Measurements from ENCODE around the gene ZBTB7B.
"Not testable (repeated sequence)": the region's sequence is repeated elsewhere in the genome, so short reads cannot be mapped to it uniquely, and the experiment has no call there.

The ZBTB7B gene

DNA sequence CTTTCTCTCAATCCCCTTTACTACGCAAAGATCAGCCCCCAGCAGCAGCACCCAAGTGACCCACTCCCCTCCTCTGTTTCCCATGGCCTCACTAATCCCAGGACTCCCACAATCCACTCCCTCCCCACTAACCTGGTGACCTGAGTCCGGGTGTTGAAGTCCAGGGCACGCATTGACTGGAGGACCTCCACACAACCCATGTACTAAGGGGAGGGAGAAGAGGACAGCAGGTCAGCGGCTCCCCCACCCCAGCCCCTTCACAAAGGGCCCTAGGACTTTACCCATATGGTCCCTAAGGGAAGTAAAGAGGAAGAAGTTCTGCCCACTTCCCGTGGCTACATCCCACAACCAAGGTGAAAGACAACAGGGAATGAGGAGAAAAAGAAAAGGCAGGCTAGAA, 33.4 kb upstream of the ZBTB7B start:
- DNase-seq, result no peak

DNA sequence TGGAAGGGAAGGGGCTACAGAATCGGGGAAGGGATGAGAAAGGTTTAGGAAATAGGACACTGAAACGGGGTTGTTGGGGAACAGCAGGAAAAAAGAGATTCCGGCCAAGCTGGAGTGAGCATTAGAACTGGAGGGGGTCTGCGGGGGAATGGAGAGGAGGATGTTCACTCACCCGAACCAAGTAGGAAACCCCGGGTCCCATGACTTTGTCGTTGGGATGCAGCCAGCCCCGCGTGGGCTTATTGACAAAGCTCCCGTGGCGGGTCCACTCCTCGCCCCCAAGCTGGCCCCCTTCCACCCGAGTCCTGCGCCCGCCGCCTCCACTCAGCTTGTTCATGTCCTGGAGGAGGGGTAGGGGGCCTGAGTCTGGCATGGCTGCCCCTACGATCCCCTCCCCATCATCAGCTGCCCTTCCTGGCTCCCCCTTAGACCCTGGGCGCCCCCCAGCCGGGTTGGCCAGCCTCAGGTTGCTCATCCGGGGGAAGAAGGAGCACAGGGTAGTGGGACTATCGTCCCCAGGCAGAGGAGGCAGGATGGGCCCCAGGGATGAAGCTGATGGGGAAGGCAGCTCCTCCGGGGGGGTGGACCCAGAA, 32.6 kb upstream of the ZBTB7B start:
- DNase-seq, result no peak

DNA sequence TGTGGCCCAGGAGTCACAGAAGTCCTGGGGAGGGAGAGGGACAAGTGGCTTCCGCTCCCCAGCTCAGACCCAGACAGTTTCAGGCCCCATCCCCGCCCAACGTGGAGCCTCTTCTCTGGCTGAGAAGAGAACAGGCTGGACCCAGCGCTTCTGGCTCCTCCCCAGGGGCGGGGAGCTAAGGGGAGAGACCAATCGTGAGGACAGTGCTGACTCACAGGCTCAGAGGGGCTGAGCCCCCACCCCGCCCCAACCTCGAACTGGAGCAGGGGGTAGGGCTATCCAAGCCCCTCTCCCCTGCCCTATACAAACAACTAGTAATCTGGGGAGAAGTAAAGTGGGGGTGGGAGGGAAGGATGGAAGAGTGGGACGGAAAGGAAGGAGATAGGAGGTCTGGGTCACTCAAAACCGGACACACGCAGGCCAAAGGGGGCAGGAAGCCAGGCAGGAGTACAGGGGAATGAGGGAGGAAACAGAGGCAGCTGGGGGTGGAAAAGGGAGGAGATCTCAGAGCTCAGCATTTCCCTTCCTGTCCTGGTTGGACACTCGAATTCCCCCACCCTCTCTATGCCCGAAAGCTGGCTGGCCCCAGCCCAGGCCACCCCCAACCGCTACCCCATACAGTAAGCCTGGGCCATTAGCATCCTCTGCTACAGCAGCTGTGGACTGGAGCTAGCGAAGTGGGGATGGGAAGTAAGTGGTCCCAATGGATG, 31.8 kb upstream of the ZBTB7B start, which contains the start of gene SHC1:
TSS of gene SHC1 (minus strand) at position 117 of the 710 bp plus-strand sequence. CDS start 221 bp downstream, outside the sequence.
- peak; percentile 97 for DNase-seq

DNA sequence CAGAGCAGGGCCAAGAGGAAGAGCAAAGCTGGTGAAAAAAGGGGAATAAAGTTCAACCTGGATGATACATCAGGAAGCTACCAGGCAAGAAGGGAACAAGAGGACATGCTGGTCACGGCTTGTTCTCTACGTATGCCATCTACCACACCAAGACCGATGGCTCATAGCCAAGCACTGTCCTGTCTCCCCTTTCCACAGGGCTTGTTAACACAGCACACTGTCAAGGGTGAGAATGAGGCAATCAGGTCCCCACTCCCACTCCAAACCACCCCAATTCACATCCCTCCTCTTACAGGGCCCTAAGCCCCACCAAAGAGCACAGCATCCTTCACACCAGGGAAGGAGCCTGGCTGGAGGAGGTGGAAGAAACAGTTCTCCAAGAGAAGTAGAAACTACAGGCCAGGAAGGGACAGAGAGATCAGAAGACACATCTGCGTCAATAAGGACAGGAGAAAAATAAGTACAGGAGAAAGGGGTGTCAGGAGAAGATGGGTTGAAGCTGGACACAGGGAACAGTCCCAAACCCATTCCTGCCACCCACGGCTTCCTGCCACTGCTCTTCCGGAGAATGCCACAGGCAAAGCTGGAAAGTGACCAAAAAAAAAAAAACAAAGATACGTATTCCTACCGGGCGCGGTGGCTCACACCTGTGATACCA, 31.1 kb upstream of the ZBTB7B start:
- DNase-seq, result no peak

DNA sequence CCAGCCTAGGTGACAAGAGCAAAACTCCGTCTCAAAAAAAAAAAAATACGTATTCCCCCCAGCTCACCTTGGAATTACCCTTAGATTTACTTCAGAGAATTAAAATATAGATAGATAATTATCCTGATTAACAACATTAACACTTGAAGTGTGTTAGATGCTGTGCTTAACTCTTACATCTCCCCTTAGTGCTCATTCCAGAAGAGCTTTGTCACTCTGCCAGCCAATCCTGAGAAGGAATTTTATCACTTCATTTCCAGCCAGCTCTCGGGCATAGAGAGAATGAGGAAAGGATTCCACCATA, 30.4 kb upstream of the ZBTB7B start:
- no peak for DNase-seq

DNA sequence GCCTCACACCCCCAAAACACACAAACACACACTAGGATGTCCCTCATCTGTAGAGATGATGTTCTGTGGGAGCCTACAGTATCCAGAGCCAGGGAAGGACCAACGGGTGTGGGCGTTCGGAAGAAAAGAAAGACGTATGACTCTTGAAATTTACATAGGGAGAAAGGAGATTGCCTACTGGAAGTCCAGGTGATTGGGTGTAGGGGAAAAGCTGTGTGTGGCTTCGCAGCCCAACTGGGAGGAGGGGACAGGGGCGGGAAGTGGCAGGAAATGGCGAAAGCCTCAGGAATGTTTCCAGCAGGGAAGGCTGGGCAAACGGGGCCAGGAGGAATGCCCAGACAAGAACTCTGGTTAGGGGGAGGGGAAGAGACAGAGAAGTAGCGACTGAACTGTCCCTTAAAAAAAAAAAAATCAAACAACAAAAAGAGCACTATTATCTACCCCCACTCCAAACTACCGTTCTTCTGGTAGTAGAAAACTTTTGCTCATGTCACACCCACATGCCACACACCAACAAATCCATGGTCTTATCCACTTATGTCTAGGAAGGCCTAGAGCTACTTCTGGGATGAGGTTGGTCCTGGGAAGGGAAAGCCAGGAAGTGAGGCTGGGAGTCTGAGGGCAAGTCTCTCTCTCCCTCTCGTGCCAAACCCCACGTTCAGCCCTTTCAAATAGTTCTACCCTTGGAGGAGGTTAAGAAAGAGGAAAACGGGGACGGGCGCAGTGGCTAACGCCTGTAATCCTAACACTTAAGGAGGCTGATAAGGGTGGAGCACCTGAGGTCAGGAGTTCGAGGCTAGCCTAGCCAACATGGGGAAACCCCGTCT, 29.9 kb upstream of the ZBTB7B start:
- DNase-seq, result peak; percentile 99

DNA sequence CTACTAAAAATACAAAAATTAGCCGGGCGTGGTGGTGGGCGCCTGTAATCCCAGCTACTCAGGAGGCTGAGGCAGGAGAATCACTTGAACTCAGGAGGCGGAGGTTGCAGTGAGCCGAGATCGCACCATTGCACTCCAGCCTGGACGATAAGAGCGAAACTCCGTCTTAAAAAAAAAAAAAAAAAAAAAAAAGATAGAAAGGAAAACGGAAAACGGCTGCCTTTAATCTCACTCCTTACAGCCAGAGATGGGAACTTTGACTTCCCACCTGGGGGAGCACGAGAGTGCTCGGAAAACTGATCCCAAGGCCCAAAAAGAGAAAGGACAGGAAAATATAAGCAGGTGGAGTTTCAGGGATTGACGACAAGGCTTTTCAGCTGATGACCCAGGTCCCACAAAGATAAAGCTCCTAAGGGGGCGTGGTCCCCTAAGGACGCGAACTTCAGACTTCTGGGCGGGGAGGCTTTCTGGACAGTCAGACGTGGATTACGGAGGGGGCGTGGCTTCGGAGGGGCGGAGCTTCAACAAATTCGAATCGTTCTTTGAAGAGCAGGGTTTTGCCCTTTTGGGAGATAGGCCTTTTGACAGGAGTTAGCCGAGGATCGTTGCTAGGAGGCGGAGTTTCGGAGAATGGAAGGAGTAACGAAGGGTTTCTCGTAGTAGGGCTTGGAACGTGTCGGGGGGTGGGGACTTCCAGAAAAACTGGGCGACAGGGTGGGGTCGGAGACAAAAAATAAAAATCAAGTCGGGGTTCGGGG, 29.1 kb upstream of the ZBTB7B start:
- DNase-seq, result peak; percentile 99

DNA sequence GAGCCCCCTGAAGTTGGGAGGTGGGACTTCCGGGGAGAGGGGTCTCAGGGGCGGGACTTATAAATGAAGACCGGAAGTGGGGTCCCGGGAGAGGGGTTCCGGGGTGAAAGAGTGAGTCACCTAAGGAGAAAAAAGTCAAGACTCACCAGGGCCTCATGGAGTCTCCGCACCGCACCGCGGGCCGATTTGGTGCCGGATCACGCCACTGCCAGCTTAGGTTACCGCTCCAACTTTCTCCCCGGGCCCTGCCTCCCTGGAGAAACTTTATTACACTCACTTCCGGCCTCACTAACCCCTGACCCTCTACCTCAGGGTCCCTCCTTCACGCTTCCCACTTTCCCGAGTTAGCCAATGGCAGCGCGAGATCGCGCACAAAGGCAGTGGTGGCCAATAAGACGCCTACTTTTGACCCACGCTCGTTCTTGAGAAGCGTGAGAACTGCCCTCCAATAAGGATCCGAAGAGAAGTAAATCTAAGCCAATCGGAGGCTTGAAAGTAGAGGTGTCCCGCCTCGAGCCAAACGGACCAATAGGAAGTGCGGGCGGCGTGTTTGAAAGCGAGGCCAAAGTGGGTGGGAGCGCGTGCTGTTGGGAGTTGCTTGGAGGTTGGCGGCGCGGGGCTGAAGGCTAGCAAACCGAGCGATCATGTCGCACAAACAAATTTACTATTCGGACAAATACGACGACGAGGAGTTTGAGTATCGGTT, 28.3 kb upstream of the ZBTB7B start, which contains the start of gene CKS1B:
TSS of gene CKS1B (plus strand) at position 580 of the 706 bp plus-strand sequence. CDS start at position 645, 65 bp downstream.
- DNase-seq, result peak; percentile 100

DNA sequence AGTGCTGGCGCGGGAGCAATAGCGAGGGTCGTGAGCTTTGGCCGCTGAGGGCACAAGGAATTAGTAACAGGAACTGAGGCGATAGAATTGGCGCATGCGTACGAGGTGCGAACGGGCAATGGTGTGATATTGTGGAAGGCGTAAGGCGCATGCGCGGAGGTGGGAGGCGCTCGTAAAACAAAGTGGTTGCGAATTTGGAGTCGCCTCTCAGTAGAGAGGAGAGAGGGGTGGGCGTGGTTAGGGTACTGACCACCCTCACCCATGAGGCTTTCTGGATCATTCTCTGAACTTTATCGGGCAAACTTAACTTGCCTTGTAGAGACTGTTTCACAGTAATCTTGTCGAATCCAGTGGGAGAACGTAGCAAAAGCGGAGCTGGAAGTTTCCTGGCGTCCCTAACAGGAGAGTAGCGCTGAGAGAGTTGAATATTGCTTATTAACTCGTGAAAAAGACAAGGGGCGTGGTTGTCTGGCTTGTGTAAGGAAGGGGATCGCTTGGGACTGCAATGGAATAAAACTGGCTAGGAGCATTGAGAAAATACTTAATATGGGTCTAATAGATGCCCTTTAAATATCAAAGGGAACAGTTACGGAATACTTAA, 27.7 kb upstream of the ZBTB7B start:
- peak; percentile 97 for DNase-seq

DNA sequence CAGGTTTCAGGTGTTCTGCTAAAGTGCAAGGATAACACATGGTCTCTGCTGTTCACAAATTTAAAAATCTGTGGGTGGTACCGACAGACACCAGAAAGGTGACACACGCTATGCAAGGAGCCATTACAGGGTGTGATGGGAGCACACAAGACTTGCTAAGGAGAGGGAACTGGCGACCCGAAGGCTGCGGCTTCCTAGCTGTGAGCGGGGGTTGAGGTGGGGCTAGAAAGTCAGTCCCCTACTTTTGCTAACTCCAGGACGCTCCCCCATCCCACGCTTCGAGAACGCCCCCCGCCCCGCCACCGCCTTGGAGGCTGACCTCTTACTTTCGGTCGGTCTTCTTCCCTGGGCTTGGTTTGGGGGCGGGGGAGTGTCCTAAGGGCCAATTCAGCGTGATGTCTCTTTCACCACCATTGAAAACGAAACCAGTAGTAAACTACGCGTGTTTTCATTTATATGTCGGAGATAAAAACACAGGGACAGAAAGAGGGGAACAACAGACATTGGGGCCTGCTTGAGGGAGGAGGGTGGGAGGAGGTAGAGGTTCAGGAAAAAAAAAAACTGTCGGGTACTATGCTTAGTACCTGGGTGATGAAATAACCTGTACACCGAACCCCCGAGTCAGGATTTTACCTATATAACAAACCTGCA, 27.1 kb upstream of the ZBTB7B start:
- DNase-seq, result peak; percentile 68

DNA sequence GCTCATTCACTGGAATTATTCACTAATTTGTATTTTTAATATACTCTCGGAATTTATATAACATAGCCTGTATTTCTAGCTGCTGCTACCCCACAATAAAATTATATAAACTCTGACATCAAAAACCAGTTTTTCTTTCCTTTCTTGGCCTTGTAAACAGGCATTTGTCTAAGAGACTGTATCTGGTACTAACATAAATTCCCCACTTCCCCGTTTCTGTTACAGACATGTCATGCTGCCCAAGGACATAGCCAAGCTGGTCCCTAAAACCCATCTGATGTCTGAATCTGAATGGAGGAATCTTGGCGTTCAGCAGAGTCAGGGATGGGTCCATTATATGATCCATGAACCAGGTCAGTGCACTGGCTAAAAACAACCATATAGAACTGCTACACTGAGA, 24.8 kb upstream of the ZBTB7B start:
- not testable (repeated sequence) for DNase-seq

DNA sequence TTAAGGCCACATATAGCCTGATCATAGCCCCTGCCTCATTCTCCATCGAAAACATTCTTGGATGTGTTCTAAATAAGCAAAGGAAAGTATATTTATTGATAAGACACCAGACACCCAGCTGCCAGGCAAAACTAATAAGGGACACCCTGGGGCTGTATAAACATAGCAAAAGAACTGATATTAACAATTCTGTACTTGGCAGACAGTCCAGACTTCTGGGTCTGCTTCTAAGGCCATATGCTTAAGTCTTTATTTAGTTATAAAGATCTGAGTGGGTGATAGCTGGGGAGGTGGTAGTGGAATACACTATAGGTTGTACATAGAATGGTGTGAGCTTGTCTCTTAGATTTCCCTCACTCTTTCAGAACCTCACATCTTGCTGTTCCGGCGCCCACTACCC, 24.2 kb upstream of the ZBTB7B start:
- DNase-seq, result no peak

DNA sequence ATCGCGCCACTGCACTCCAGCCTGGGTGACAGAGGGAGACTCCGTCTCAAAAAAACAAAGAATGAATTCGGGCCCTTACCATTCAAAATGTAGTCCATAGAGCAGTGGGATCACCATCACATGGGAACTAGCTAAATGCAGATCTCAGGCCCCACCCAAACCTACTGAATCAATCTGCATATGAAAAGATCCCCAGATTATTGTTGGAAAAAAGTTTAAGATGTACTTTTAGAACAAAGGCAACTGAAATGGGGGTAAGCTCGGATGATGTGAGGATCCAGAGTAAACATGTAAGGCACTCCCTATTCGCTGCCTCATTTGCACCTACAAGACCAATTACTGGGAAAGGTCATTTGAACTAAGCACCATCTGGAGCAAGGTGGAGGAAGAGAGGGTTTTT, 20.3 kb upstream of the ZBTB7B start:
- no peak for DNase-seq

DNA sequence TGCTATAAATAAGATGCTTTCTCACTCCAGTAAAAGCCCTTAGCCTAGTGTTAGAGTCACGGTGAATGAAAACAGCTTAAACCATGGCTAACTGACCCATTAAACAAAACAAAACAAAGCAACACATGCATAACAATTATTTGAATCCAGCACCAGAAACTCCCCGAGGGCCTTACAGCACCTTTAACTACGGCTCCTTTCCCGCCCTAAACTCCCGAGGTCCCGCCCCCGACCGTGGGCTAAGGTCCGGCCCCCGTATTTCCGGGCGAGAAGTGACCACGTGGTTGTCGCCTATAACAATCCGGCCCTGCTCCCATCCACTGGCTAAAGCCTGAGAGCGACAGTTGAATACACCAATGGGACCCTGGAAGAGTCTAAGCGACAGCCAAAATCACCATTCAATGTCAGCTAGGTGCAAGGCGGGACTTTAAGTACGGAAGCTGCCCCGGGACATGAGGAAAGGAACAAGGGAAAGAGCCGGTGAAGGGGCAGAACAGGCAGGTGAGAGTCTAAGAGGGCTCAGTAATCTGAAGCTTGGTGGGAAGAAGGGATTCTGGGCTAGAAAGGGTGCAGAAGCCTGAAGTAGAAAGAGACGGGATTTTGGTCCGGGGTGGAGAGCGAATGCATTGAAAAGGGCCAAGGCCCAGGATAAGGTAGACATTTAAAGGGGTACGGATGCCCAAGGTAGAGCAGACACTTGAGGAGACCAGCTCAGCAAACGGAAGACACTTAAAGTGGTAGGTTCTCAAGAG, 19.5 kb upstream of the ZBTB7B start, which contains the start of gene FLAD1:
TSS of gene FLAD1 (plus strand) at position 448 of the 752 bp plus-strand sequence. CDS start 351 bp downstream, outside the sequence.
- peak; percentile 99 for DNase-seq

DNA sequence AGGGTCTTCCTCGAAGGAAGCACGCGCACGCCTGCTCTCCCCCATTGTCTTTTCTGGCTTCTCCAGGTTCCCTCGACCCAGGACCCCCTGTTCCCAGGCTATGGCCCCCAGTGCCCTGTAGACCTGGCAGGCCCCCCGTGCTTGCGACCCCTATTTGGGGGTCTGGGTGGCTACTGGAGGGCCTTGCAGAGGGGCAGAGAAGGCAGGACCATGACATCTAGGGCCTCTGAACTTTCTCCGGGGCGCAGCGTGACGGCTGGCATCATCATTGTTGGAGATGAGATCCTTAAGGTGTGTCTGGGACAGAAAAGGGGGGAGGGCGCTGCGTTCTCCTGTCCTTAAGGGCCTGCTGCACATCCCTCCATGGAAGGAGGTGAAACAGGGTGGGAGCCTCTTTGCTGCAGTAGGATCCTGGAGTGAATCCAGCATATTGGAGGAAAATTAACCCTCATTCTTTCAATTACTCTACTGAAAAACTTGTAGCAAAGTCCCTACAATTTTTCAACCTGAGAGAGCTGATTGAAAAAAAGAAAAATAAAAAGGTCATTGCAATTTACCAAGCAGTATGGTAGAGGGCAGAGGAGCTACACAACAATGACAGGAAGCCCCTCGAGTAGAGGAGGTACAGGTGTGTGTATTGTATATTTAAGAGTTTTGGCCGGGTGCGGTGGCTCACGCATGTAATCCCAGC, 18.7 kb upstream of the ZBTB7B start:
- no peak for DNase-seq

DNA sequence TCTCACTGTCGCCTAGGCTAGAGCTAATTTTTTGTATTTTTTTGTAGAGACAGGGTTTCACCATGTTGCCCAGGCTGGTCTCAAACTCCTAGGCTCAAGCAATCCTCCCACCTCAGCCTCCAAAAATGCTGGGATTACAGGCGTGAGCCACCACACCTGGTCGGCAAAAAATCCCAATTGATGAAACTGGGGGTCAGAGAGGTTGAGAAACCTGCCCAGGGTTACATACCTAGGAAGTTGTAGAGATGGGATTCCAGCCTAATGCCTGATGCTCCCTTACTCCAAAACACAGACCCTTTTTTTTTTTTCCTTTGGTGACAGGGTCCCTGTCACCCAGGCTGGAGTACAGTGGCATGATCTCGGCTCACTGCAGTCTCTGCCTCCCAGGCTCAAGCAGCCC, 15.9 kb upstream of the ZBTB7B start:
- DNase-seq, result not testable (repeated sequence)

DNA sequence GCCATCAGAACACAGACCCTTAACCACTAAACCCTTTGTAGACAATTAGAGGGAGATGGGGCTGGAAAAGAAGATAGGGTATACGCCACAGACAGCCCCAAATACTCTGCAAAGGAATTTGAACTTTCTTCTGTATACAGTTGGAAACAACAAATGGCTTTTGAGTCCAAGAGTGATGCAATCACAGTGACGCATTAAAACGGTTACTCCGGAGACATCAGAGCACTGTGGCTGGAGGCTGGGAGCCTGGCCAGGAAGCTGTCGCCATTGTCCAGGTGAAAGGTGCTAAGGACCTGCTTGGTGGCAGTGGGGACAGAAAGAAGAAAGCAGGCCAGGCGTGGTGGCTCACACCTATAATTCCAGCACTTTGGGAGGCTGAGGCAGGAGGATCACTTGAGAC, 15.3 kb upstream of the ZBTB7B start:
- no peak for DNase-seq

DNA sequence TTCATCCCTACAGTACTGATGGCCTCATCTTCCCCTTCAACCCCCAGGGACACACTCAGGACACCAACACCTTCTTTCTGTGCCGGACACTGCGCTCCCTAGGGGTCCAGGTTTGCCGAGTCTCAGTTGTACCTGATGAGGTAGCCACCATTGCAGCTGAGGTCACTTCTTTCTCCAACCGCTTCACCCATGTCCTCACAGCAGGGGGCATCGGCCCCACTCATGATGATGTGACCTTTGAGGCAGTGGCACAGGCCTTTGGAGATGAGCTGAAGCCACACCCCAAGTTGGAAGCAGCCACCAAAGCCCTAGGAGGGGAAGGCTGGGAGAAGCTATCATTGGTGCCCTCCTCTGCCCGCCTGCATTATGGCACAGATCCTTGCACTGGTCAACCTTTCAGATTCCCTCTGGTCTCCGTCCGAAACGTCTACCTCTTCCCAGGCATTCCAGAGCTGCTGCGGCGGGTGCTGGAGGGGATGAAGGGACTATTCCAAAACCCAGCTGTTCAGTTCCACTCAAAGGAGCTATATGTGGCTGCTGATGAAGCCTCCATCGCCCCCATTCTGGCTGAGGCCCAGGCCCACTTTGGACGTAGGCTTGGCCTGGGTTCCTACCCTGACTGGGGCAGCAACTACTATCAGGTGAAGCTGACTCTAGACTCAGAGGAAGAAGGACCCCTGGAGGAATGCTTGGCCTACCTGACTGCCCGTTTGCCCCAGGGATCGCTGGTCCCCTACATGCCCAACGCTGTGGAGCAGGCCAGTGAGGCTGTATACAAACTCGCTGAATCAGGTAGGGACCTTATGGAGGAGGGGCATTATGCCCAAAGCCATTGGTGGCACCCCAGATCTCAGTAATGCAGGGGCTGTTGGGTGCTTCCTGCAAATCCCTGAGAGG, 14.3 kb upstream of the ZBTB7B start:
- DNase-seq, result no peak
